ENCODE results near the gene ADCY4. TPM values are rescaled to one million over a fixed set of nuclear protein-coding genes. Genes with fewer than 3 reads are reported as not detected.

The ADCY4 gene
- total and polyA plus RNA-seq, 2 donors (not counting 3 experiments of a cell fraction or from before 2014, with no cell fraction given), result 81.6 to 84.0 TPM

DNA sequence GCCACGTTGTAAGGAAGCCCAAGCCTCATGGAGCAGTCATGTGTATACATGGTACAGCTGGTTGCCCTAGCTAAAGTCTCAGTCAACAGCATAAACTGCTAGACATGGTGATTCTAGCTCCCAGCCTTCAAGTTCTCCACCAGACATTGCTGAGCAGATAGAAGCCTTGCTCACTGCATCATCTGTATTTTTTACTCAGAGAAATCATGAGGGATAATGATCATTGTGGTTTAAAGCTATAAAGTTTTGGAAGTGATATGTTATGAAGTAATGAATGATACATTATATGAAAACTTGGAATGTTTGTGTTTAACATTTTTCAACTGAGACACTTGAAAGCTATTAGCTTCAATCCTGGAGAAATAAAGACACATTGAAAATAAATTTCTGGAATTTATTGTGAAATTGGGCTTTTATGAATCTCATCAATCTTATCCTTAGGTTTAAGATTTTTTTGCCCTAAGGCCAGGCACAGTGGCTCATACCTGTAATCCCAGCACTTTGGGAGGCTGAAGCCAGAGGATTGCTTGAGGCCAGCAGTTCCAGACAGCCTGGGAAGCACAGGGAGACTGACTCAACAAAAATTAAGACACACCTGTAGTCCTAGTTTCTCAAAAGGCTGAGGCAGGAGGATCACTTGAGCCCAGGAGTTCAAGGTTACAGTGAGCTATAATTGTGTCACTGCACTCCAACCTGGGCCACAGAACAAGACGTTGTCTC is 27.5 kb upstream of the ADCY4 start:
- Histone ChIP-seq H3K4me1 (ENCODE audit: control insufficient read depth, extremely low read depth, insufficient read depth, low read length) (peaks cover 18% of the 10 kb centered on the region), H3K36me3 (ENCODE audit: control insufficient read depth in 2 of 2, extremely low read depth in 1 of 2, insufficient read depth in 2 of 2, low read length in 2 of 2) (no peaks in the 10 kb centered on the region), H3K27me3 (ENCODE audit: control insufficient read depth in 2 of 2, insufficient read depth in 2 of 2, low read length in 2 of 2) (peaks cover 0 to 3% of the 10 kb centered on the region in 2 experiments), H3K9me1 (replicated peaks; ENCODE audit: control insufficient read depth, extremely low read depth, insufficient read depth, low read length) (no peaks in the 10 kb centered on the region), H4K20me1 (replicated peaks; ENCODE audit: control insufficient read depth, extremely low read depth, insufficient read depth, low read length) (no peaks in the 10 kb centered on the region), H3K4me2 (ENCODE audit: insufficient read depth, low read length) (no peak overlapping the region), H3K27ac (ENCODE audit: insufficient read depth, low read depth, low read length) (no peak overlapping the region), H3K4me3 (replicated peaks in 1 of 3; ENCODE audit: insufficient read depth in 1 of 3, low read depth in 1 of 3, low read length in 3 of 3) (no peak overlapping the region), H3K79me2 (ENCODE audit: control insufficient read depth, insufficient read depth, low read length) (no peaks in the 10 kb centered on the region), H3K9me3 (replicated peaks; ENCODE audit: control insufficient read depth, insufficient read depth, low read length) (no peaks in the 10 kb centered on the region), H2AFZ (ENCODE audit: low read depth, low read length) (no peak overlapping the region), H3K9ac (replicated peaks; ENCODE audit: extremely low read depth, insufficient read depth, low read length) (no peak overlapping the region)
- ChIA-PET POLR2A (interaction anchor here (0.8 kb wide), 1 partner anchor 69 kb away, joined by 3 read pairs; no protein-coding TSS in a partner anchor), CTCF (interaction anchor here (0.7 to 8.1 kb wide), 13 partner anchors 11 to 74 kb away, joined by 3 to 62 read pairs (median 4); no protein-coding TSS in a partner anchor)
- dilution Hi-C loops (cut with MboI; ENCODE audit: extremely low pct_ligation_motif_present, low sequenced_read_pairs) (no loop called here), intact Hi-C loops (cut with micrococcal nuclease) (no loop called here)
- TF ChIP-seq POLR2A (IDR thresholded peaks at IDR 0.05; ENCODE audit: low read depth, low read length) (no peak), MYC (IDR thresholded peaks at IDR 0.05; ENCODE audit: low read depth, low read length) (no peak)
- TF ChIP-seq, protein P1, sequence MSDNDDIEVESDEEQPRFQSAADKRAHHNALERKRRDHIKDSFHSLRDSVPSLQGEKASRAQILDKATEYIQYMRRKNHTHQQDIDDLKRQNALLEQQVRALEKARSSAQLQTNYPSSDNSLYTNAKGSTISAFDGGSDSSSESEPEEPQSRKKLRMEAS (IDR thresholded peaks at IDR 0.05; ENCODE audit: insufficient read depth, insufficient read length), result no peak
- TF ChIP-seq, protein P2, sequence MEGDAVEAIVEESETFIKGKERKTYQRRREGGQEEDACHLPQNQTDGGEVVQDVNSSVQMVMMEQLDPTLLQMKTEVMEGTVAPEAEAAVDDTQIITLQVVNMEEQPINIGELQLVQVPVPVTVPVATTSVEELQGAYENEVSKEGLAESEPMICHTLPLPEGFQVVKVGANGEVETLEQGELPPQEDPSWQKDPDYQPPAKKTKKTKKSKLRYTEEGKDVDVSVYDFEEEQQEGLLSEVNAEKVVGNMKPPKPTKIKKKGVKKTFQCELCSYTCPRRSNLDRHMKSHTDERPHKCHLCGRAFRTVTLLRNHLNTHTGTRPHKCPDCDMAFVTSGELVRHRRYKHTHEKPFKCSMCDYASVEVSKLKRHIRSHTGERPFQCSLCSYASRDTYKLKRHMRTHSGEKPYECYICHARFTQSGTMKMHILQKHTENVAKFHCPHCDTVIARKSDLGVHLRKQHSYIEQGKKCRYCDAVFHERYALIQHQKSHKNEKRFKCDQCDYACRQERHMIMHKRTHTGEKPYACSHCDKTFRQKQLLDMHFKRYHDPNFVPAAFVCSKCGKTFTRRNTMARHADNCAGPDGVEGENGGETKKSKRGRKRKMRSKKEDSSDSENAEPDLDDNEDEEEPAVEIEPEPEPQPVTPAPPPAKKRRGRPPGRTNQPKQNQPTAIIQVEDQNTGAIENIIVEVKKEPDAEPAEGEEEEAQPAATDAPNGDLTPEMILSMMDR (IDR thresholded peaks at IDR 0.05; ENCODE audit: extremely low read depth in 1 of 2, insufficient read depth in 1 of 2, low read depth in 1 of 2, low read length in 2 of 2), result no peak
- BruUV-seq (replicated peaks), result no TSS peak
- DNase-seq (ENCODE audit: low read depth, low spot score) (no peak), FAIRE-seq (no peak)

DNA sequence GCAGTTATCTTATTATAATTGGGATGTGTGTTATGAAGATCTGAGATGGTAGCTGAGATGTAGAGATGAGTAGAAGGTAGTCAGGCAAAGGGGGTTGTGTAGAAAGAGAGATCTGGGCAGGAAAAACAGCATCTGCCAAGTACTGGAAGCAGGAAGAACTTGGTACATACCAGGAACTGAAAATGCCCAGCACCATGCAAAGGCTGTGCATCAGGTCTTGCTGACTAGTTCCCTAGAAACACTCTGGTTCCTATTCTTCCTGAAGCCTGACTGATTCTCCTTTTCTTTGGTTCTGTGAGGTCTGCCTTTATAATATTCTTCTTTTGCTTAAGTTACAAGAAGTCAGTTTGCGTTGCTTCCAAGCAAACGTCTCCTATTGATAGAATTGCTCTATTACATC is 26.5 kb upstream of the ADCY4 start:
- FAIRE-seq (no peak), DNase-seq (ENCODE audit: low read depth, low spot score) (no peak)
- Histone ChIP-seq H3K4me3 (replicated peaks in 1 of 3; ENCODE audit: insufficient read depth in 1 of 3, low read depth in 1 of 3, low read length in 3 of 3) (no peak overlapping the region), H3K36me3 (ENCODE audit: control insufficient read depth in 2 of 2, extremely low read depth in 1 of 2, insufficient read depth in 2 of 2, low read length in 2 of 2) (no peaks in the 10 kb centered on the region), H2AFZ (ENCODE audit: low read depth, low read length) (no peak overlapping the region), H3K27me3 (ENCODE audit: control insufficient read depth in 2 of 2, insufficient read depth in 2 of 2, low read length in 2 of 2) (peaks cover 0 to 3% of the 10 kb centered on the region in 2 experiments), H3K27ac (ENCODE audit: insufficient read depth, low read depth, low read length) (no peak overlapping the region), H3K4me1 (ENCODE audit: control insufficient read depth, extremely low read depth, insufficient read depth, low read length) (peaks cover 9% of the 10 kb centered on the region), H3K79me2 (ENCODE audit: control insufficient read depth, insufficient read depth, low read length) (no peaks in the 10 kb centered on the region), H3K9ac (replicated peaks; ENCODE audit: extremely low read depth, insufficient read depth, low read length) (no peak overlapping the region), H3K9me3 (replicated peaks; ENCODE audit: control insufficient read depth, insufficient read depth, low read length) (no peaks in the 10 kb centered on the region), H3K9me1 (replicated peaks; ENCODE audit: control insufficient read depth, extremely low read depth, insufficient read depth, low read length) (no peaks in the 10 kb centered on the region), H3K4me2 (ENCODE audit: insufficient read depth, low read length) (no peak overlapping the region), H4K20me1 (replicated peaks; ENCODE audit: control insufficient read depth, extremely low read depth, insufficient read depth, low read length) (no peaks in the 10 kb centered on the region)
- TF ChIP-seq GATA2 (IDR thresholded peaks at IDR 0.05; ENCODE audit: insufficient read depth, insufficient read length, low read depth, low read length) (no peak), MYC (IDR thresholded peaks at IDR 0.05; ENCODE audit: low read depth, low read length) (no peak), POLR2A (IDR thresholded peaks at IDR 0.05; ENCODE audit: low read depth, low read length) (no peak), JUN (IDR thresholded peaks at IDR 0.05; ENCODE audit: borderline replicate concordance, insufficient read depth, insufficient read length, low read depth) (no peak), POLR2AphosphoS5 (IDR thresholded peaks at IDR 0.05; ENCODE audit: insufficient read depth, low read depth, low read length) (no peak), EZH2 (IDR thresholded peaks at IDR 0.05; ENCODE audit: borderline replicate concordance, low read depth, low read length, severe bottlenecking) (no peak), FOS (IDR thresholded peaks at IDR 0.05; ENCODE audit: borderline replicate concordance, insufficient read depth, low read length) (no peak)
- TF ChIP-seq, protein P1 (IDR thresholded peaks at IDR 0.05; ENCODE audit: insufficient read depth, insufficient read length), result no peak
- TF ChIP-seq, protein P2 (IDR thresholded peaks at IDR 0.05; ENCODE audit: extremely low read depth in 1 of 2, insufficient read depth in 1 of 2, low read depth in 1 of 2, low read length in 2 of 2), result no peak
- CTCF ChIA-PET, result interaction anchor here (0.8 to 8.1 kb wide), 11 partner anchors 10 to 75 kb away, joined by 3 to 62 read pairs (median 4); no protein-coding TSS in a partner anchor
- intact Hi-C loops (cut with micrococcal nuclease) (no loop called here), dilution Hi-C loops (cut with MboI; ENCODE audit: extremely low pct_ligation_motif_present, low sequenced_read_pairs) (no loop called here)
- no TSS peak for BruUV-seq (replicated peaks)
- POLR2A ChIA-PET, result no interaction called here
